CD8-positive, alpha-beta memory T cell (primary cell): ENCODE measurements around the gene NFATC2IP. TPM values are rescaled to one million over a fixed set of nuclear protein-coding genes. Genes with fewer than 3 reads are reported as not detected.

Source experiments
- CTCF ChIA-PET: fragments of 350-600 bp; sonication (Branson Sonifier 250); formaldehyde crosslinking; loops from one replicate; lab custom pipeline; 2021; ENCODE audit warnings: antibody characterized with exemption; lab: Charles Lee
- POLR2A ChIA-PET: fragments of 350-600 bp; sonication (Branson Sonifier 250); formaldehyde crosslinking; loops from one replicate; lab custom pipeline; 2021; ENCODE audit warnings: antibody characterized with exemption; lab: Charles Lee
- DNase-seq, 5 donors: peaks; one replicate each; pipeline versions ENCODE4 v3.0.0 to v3.0.0-alpha.2; 2020 to 2022; ENCODE audit warnings: mixed read lengths in 1 of 5
- H3K27ac ChIP-seq: one replicate; pipeline ENCODE4 v1.7.0; 2013; ENCODE audit warnings: low read depth, mild to moderate bottlenecking, low read length, moderate library complexity
- H3K27me3 ChIP-seq: 2 replicates; pipeline ENCODE4 v1.7.0; 2013; ENCODE audit warnings: low read length, mild to moderate bottlenecking; ENCODE audit not compliant: insufficient read depth, poor library complexity, severe bottlenecking
- H3K36me3 ChIP-seq: 2 replicates; pipeline ENCODE4 v1.7.0; 2013; ENCODE audit warnings: mild to moderate bottlenecking, low read length, moderate library complexity; ENCODE audit not compliant: insufficient read depth
- H3K4me1 ChIP-seq: 2 replicates; pipeline ENCODE4 v1.7.0; 2013; ENCODE audit warnings: mild to moderate bottlenecking, low read length, moderate library complexity; ENCODE audit not compliant: insufficient read depth
- H3K4me3 ChIP-seq: 2 replicates; pipeline ENCODE4 v1.7.0; 2013; ENCODE audit warnings: mild to moderate bottlenecking, low read length
- H3K9me3 ChIP-seq: 2 replicates; pipeline ENCODE4 v1.7.0; 2013; ENCODE audit warnings: mild to moderate bottlenecking, low read length
- H3K27ac Mint-ChIP-seq, 8 donors: one replicate each; pipeline ENCODE4 v1.8.0; 2020 to 2021; ENCODE audit warnings: mixed read lengths in 8 of 8, mild to moderate bottlenecking in 6 of 8, inconsistent platforms in 3 of 8, moderate library complexity in 3 of 8
- H3K27me3 Mint-ChIP-seq, 2 donors: one replicate each; pipeline ENCODE4 v1.8.0; 2020 to 2021; ENCODE audit warnings: mixed read lengths in 2 of 2, mild to moderate bottlenecking in 1 of 2, moderate library complexity in 1 of 2
- H3K36me3 Mint-ChIP-seq, 3 donors: one replicate each; pipeline ENCODE4 v1.8.0; 2020 to 2021; ENCODE audit warnings: mixed read lengths in 3 of 3, inconsistent platforms in 1 of 3, mild to moderate bottlenecking in 1 of 3
- H3K4me1 Mint-ChIP-seq, 3 donors: one replicate each; pipeline ENCODE4 v1.8.0; 2020 to 2021; ENCODE audit warnings: mixed read lengths in 3 of 3, inconsistent platforms in 1 of 3, mild to moderate bottlenecking in 1 of 3
- H3K4me3 Mint-ChIP-seq, 7 donors: one replicate each; pipeline ENCODE4 v1.8.0; 2020 to 2021; ENCODE audit warnings: mixed read lengths in 7 of 7, mild to moderate bottlenecking in 6 of 7, moderate library complexity in 4 of 7, inconsistent platforms in 2 of 7
- H3K9me3 Mint-ChIP-seq, 5 donors: one replicate each; pipeline ENCODE4 v1.8.0; 2020 to 2022; ENCODE audit warnings: mixed read lengths in 5 of 5, mild to moderate bottlenecking in 3 of 5, moderate library complexity in 2 of 5, inconsistent platforms in 1 of 5
- polyA plus RNA-seq: library from polyadenylated mRNA; unstranded; fragments of 300-500 nt; fragmentation: Illumina TruSeq; gene quantifications from one replicate; pipeline ENCODE4 v1.2.3, GENCODE V29; 2021
- total RNA-seq, 2 experiments: library from RNA; stranded (reverse); gene quantifications; one replicate each; pipeline ENCODE4 v1.2.3, GENCODE V29; 2021

The NFATC2IP gene
- total and polyA plus RNA-seq, 3 experiments from 2014 or later: 35.0 to 77.0 (median 75.1) TPM

DNA sequence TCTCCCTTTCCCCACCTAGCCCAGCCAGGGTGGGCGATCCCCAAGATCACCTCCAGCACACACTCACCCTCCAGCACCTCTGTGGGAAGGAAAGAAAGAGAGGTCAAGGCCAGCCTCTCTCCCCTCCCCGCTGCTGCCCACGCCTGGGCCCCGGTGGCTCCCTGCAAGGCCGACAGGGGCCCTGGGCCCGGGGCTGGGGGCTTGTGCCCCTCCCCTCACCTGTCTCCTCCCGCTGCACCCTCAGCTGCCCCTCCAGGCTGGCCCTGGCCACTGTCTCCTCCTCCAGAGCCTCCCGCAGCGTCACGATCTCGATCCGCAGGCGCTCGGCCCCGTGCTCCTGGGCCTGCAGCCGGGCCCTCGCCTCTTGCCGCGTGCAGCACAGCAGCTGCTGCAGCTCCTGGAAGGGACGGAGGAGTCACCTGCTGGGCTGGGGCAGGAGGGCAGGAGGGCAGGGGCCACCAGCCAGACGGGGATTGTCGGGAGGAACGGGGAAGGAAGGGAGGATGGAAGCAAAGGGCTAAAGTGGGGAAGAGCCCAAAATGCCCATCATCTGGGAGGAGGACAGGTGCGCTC, 44.9 kb upstream of the NFATC2IP start:
- Mint-ChIP-seq H3K9me3 (no peaks in the 10 kb centered on the region), H3K27ac (no peak overlapping the region), H3K36me3 (peaks cover 0 to 30% (median 0%) of the 10 kb centered on the region in 3 donors), H3K27me3 (no peaks in the 10 kb centered on the region), H3K4me1 (peaks cover 0 to 6% (median 0%) of the 10 kb centered on the region in 3 donors), H3K4me3 (no peak overlapping the region)
- no peak for DNase-seq
- ChIA-PET POLR2A (no interaction called here), CTCF (no interaction called here)
- H3K36me3 ChIP-seq: no peaks in the 10 kb centered on the region
- no peaks in the 10 kb centered on the region for H3K27me3 ChIP-seq
- H3K27ac ChIP-seq: no peak overlapping the region
- H3K4me1 ChIP-seq: no peaks in the 10 kb centered on the region
- no peak overlapping the region for H3K4me3 ChIP-seq
- no peaks in the 10 kb centered on the region for H3K9me3 ChIP-seq

DNA sequence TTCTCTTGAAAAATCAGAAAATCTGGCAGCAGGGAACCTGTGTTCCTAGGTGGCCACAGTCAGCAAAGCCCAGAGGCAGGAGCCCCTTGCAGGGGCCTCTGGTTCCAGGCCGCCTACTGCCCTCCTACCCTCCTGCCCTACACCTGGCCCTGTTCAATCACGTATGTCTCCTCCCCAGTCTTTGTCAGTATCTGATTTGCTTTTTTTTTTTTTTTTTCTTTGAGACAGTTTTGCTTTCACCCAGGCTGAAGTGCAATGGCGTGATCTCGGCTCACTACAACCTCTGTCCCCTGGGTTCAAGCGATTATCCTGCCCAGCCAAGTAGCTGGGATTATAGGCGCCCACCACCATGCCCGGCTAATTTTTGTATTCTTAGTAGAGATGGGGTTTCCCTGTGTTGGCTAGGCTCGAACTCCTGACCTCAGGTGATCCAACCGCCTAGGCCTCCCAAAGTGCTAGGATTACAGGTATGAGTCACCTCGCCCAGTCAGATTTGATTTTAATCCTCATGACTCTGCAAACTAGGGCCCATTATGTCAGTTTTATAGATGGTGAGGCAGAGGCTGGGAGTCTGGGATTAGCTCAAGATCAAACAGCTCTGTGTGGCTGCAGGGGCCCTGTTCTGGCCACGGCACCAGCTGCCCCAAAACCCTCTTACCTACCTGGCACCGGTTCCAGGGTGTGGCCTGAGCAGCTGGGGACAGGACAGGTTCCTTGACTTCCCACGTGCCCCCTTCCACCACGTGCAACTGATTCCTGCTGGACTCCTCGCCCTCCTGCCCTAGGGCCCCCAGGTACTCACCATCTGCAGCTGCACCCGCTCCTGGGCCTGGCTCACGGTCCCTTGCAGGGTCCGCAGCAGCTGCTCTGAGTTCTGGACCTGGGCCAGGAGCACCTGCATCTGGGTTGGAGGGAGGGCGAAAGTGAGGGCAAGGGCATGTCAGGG, 40.4 kb upstream of the NFATC2IP start:
- no peak overlapping the region for H3K4me3 Mint-ChIP-seq
- no peak overlapping the region for H3K27ac Mint-ChIP-seq
- Histone ChIP-seq H3K36me3 (no peaks in the 10 kb centered on the region), H3K4me1 (no peaks in the 10 kb centered on the region), H3K27me3 (no peaks in the 10 kb centered on the region), H3K4me3 (no peak overlapping the region), H3K9me3 (no peaks in the 10 kb centered on the region), H3K27ac (no peak overlapping the region)
- peaks cover 0 to 3% (median 0%) of the 10 kb centered on the region in 3 donors for H3K4me1 Mint-ChIP-seq
- CTCF ChIA-PET: interaction anchor here (3.3 kb wide), 1 partner anchor 35 kb away, joined by 10 read pairs; no protein-coding TSS in a partner anchor
- DNase-seq: no peak
- no peaks in the 10 kb centered on the region for H3K27me3 Mint-ChIP-seq
- peaks cover 5 to 55% (median 11%) of the 10 kb centered on the region in 3 donors for H3K36me3 Mint-ChIP-seq
- H3K9me3 Mint-ChIP-seq: no peaks in the 10 kb centered on the region
- POLR2A ChIA-PET: interaction anchor here (0.7 kb wide), 1 partner anchor 1012 kb away, joined by 8 read pairs; no protein-coding TSS in a partner anchor

GRCh38 chr16:28912558-28912957, 38.2 kb upstream of the NFATC2IP start:
- Mint-ChIP-seq H3K4me3 (no peak overlapping the region), H3K4me1 (peaks cover 0 to 3% (median 0%) of the 10 kb centered on the region in 3 donors), H3K36me3 (peaks cover 10 to 64% (median 16%) of the 10 kb centered on the region in 3 donors), H3K27ac (no peak overlapping the region), H3K27me3 (no peaks in the 10 kb centered on the region), H3K9me3 (no peaks in the 10 kb centered on the region)
- Histone ChIP-seq H3K27ac (no peak overlapping the region), H3K36me3 (no peaks in the 10 kb centered on the region), H3K4me3 (no peak overlapping the region), H3K4me1 (no peaks in the 10 kb centered on the region), H3K27me3 (no peaks in the 10 kb centered on the region), H3K9me3 (no peaks in the 10 kb centered on the region)
- ChIA-PET POLR2A (no interaction called here), CTCF (interaction anchor here (3.3 kb wide), 1 partner anchor 32 kb away, joined by 10 read pairs; no protein-coding TSS in a partner anchor)
- DNase-seq: no peak

- H3K27ac ChIP-seq: no peak overlapping the region
- H3K4me3 ChIP-seq: no peak overlapping the region
- peaks cover 3% of the 10 kb centered on the region for H3K36me3 ChIP-seq
- no peaks in the 10 kb centered on the region for H3K4me1 ChIP-seq
- no peak overlapping the region for H3K4me3 Mint-ChIP-seq
- no peak for DNase-seq
- H3K27ac Mint-ChIP-seq: no peak overlapping the region
- no peaks in the 10 kb centered on the region for H3K27me3 Mint-ChIP-seq
- ChIA-PET POLR2A (no interaction called here), CTCF (interaction anchor here (1.3 kb wide), 1 partner anchor 9 kb away, joined by 5 read pairs; no protein-coding TSS in a partner anchor)
- H3K36me3 Mint-ChIP-seq: peaks cover 10 to 64% (median 16%) of the 10 kb centered on the region in 3 donors
- no peaks in the 10 kb centered on the region for H3K27me3 ChIP-seq
- H3K4me1 Mint-ChIP-seq: peaks cover 0 to 3% (median 0%) of the 10 kb centered on the region in 3 donors
- no peaks in the 10 kb centered on the region for H3K9me3 ChIP-seq
- no peaks in the 10 kb centered on the region for H3K9me3 Mint-ChIP-seq
These were observed 36.6 kb upstream of the NFATC2IP start for GRCh38 chr16:28913946-28914724.

GRCh38 chr16:28915181-28915580, 35.6 kb upstream of the NFATC2IP start:
- no peaks in the 10 kb centered on the region for H3K27me3 Mint-ChIP-seq
- H3K4me3 Mint-ChIP-seq: no peak overlapping the region
- no peak overlapping the region for H3K27ac Mint-ChIP-seq
- POLR2A ChIA-PET: no interaction called here
- no peak overlapping the region for H3K27ac ChIP-seq
- no peak for DNase-seq
- peaks cover 10 to 71% (median 19%) of the 10 kb centered on the region in 3 donors for H3K36me3 Mint-ChIP-seq
- no peaks in the 10 kb centered on the region for H3K27me3 ChIP-seq
- H3K4me1 Mint-ChIP-seq: peaks cover 0 to 3% (median 0%) of the 10 kb centered on the region in 3 donors
- peaks cover 10% of the 10 kb centered on the region for H3K36me3 ChIP-seq
- CTCF ChIA-PET: no interaction called here
- no peaks in the 10 kb centered on the region for H3K4me1 ChIP-seq
- no peaks in the 10 kb centered on the region for H3K9me3 ChIP-seq
- no peak overlapping the region for H3K4me3 ChIP-seq
- no peaks in the 10 kb centered on the region for H3K9me3 Mint-ChIP-seq

GRCh38 chr16:28917095-28917494, 33.6 kb upstream of the NFATC2IP start:
- H3K9me3 Mint-ChIP-seq: no peaks in the 10 kb centered on the region
- no peak overlapping the region for H3K4me3 Mint-ChIP-seq
- ChIA-PET POLR2A (no interaction called here), CTCF (no interaction called here)
- no peak for DNase-seq
- no peaks in the 10 kb centered on the region for H3K4me1 ChIP-seq
- peaks cover 14 to 68% (median 20%) of the 10 kb centered on the region in 3 donors for H3K36me3 Mint-ChIP-seq
- no peak overlapping the region for H3K27ac Mint-ChIP-seq
- H3K4me3 ChIP-seq: no peak overlapping the region
- H3K9me3 ChIP-seq: no peaks in the 10 kb centered on the region
- H3K27me3 ChIP-seq: no peaks in the 10 kb centered on the region
- no peaks in the 10 kb centered on the region for H3K27me3 Mint-ChIP-seq
- H3K36me3 ChIP-seq: peaks cover 10% of the 10 kb centered on the region
- H3K4me1 Mint-ChIP-seq: peaks cover 0 to 3% (median 0%) of the 10 kb centered on the region in 3 donors
- H3K27ac ChIP-seq: no peak overlapping the region

GRCh38 chr16:28918698-28919097, 32.0 kb upstream of the NFATC2IP start:
- Mint-ChIP-seq H3K36me3 (peaks cover 13 to 65% (median 14%) of the 10 kb centered on the region in 3 donors), H3K4me3 (no peak overlapping the region), H3K27me3 (no peaks in the 10 kb centered on the region), H3K27ac (no peak overlapping the region), H3K9me3 (no peaks in the 10 kb centered on the region), H3K4me1 (peaks cover 4 to 7% (median 4%) of the 10 kb centered on the region in 3 donors)
- Histone ChIP-seq H3K9me3 (no peaks in the 10 kb centered on the region), H3K36me3 (peaks cover 10% of the 10 kb centered on the region), H3K27ac (no peak overlapping the region), H3K4me1 (no peaks in the 10 kb centered on the region), H3K4me3 (no peak overlapping the region), H3K27me3 (no peaks in the 10 kb centered on the region)
- CTCF ChIA-PET: interaction anchor here (2.4 kb wide), 1 partner anchor 26 kb away, joined by 7 read pairs; no protein-coding TSS in a partner anchor
- POLR2A ChIA-PET: interaction anchor here (0.7 kb wide), 1 partner anchor 72 kb away, joined by 3 read pairs; the partner anchor contains the start of gene TUFM
- DNase-seq: no peak
